ENCODE data around the gene HSPB7.

DNA sequence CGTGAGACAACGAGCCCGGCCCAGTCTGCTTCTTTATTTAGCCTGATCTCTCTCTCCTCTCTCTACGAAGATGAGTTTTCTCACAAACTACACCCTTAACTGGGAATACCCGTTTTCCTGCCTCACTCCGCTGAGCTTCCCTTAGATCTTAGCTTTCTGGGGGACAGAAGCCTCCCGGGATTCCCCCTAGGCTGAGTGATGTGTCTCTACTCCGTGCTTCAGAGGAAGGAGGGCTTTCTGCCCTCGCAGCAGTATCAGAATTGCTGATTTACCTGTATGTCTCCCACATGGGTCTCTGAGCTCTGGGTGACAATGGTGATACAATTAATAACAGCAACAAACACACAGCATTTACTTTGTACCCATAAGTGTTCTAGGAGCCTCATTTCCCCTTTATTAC lies 43.0 kb downstream of the HSPB7 start:
- TF ChIP-seq POLR2AphosphoS5 (IDR thresholded peaks at IDR 0.05; ENCODE audit: borderline replicate concordance, low read depth, low read length) = no peak
- TF ChIP-seq EZH2 (IDR thresholded peaks at IDR 0.05) = no peak
- no peak for TF ChIP-seq FOXP2 (optimal IDR thresholded peaks at IDR 0.05; ENCODE audit: control extremely low read depth, extremely low read length, insufficient read depth)
